GM12872 (cell line): ENCODE measurements around the gene ABCG2.

Experiments used
- TF ChIP-seq, protein P1 (sequence below): IDR thresholded peaks from 3 replicates; pipeline ENCODE4 v1.5.1; 2011; ENCODE audit warnings: low read depth, mild to moderate bottlenecking, low read length, moderate library complexity; ENCODE audit not compliant: insufficient read depth

The ABCG2 gene

DNA sequence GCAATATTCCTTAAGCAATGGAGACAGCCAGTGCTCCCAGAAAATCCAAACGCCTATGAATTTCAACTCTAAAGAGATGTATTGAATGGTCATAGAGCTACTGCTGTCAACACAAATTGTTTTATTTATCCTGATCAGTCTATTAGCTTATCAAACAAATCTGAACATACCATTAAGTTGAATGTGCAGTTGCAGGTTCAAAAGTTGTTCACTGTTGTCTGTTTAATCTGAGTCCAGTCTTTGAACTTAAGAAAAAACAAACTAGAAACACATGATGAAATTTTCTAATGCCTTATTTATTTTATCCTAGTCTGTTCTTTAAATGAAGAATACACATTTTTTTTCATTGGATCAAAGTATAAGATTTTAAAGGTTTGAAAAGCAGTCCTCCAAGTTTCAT is 77.8 kb downstream of the ABCG2 start:
- TF ChIP-seq, protein P1, sequence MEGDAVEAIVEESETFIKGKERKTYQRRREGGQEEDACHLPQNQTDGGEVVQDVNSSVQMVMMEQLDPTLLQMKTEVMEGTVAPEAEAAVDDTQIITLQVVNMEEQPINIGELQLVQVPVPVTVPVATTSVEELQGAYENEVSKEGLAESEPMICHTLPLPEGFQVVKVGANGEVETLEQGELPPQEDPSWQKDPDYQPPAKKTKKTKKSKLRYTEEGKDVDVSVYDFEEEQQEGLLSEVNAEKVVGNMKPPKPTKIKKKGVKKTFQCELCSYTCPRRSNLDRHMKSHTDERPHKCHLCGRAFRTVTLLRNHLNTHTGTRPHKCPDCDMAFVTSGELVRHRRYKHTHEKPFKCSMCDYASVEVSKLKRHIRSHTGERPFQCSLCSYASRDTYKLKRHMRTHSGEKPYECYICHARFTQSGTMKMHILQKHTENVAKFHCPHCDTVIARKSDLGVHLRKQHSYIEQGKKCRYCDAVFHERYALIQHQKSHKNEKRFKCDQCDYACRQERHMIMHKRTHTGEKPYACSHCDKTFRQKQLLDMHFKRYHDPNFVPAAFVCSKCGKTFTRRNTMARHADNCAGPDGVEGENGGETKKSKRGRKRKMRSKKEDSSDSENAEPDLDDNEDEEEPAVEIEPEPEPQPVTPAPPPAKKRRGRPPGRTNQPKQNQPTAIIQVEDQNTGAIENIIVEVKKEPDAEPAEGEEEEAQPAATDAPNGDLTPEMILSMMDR, result no peak

DNA sequence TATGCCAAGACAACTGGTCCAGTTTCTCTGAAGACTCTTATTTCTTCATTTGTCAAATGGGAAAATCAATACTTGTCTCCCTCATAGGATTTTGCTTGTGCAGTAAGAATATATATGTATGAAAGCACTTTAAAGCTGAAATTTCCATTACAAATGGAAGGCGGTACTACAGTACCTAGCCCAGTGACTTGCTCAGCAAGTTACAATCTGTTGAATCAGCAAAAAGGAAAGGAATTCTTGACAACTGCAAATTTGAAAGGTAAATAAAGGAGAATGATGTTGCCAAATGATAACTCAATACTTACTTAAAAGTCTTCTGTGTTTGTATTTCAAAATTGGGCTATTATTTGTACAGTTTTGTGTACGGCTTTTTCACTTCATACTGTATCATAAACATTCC is 79.9 kb downstream of the ABCG2 start:
- TF ChIP-seq, protein P1, result no peak

DNA sequence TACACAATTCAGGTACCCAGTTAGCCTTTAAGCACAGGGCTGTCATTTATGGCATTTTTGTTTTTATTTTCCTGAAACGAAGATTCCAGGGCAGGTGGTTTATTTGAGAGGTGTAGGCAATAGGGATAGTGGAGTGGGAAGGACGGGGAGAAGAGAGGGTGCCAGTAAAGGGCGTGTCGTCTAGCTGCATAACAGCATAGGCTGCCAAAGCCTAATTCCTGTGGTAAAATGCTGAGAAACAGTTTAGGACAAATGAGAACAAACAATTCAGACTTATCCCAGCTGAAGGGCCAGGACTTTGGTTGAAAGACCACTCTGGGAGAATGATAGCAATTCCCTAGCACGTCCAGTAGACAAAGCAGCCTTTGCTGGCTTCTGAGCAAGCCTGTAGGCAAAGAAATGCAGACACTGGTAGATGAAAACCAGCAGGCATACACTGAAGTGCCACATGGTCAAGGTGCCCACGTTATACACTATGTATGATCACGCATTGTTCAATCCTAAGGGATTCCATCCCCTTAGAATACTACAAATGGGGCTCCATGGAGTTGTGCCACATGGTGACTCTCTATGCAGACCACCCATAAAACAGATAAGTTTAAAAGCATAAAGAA is 80.4 kb downstream of the ABCG2 start:
- TF ChIP-seq, protein P1, result no peak

DNA sequence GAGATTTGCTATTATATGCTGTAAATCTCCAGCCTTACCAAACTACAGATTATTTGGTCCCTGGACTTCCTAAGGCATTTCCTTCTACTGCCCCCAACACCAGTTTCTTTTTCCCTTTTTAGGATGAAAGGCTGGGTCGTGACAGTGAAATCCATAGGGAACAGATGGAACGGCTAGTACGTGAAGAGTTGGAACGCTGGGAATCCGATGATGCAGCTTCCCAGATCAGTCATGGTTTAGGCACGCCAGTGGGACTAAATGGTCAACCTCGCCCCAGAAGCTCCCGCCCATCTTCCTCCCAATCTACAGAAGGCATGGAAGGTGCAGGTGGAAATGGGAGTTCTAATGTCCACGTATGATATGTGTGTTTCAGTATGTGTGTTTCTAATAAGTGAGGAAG is 83.1 kb downstream of the ABCG2 start:
- TF ChIP-seq, protein P1, result no peak

DNA sequence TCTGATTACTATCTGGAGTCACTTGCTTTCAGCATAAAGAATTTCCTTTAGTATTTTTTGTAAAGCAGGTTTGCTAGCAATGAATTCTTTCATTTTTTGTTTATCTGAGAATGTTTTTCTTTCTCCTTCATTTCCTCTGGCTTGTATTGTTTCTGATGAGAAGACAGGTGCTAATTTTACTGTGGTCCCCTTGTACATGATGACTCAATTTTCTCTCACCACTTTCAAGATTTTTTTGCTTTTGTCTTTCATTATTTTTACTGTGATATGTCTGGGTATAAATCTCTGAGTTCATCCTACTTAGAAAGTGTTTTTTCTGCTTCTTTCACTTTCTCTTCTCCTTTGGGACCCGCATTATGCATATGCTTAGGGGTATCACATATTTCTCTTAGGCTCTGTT is 88.4 kb downstream of the ABCG2 start:
- TF ChIP-seq, protein P1, result no peak

DNA sequence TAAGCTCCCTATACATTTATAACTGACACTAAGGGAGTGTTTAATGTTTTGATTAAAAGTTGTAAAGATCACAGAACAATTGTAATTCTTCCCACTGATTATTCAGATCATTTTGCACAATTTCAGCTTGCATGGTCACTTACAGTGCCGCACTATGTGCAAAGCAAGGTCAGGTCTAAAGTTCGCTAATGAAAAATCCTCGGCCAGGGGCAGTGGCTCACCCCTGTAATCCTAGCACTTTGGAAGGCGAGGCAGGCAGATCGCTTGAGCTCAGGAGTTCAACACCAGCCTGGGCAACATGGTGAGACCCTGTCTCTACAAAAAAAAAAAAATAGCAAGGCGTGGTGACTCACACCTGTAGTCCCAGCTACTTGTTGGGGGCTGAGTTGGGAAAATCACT is 94.0 kb downstream of the ABCG2 start:
- TF ChIP-seq, protein P1, result no peak

DNA sequence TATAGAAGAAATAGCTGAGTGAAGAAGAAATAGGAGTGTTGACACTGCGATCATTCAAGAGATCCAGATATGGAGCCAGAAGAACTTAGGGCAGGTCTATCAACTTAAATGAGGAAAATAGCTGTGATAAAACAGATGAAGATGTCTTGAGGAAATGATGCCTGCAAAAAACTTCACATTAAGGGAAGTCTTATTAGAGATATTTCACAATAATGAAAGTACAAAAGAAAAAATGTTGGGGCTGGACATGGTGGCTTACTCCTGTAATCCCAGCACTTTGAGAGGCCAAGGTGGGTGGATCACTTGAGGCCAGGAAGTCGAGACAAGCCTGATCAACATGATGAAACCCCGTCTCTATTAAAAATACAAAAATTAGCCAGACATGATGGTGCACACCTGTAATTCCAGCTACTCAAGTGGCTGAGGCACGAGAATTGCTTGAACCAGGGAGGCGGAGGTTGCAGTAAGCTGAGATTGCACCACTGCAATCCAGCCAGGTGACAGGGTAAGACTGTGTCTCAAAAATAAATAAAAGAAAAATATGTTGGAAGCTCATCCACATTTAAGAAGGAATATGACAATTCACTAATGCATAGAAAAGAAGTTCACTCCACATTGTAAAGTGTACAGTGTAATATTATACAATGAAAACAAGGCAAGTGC is 94.7 kb downstream of the ABCG2 start:
- TF ChIP-seq, protein P1, result no peak
